Measurements from ENCODE around the gene RAB3B. TPM values are rescaled to one million over a fixed set of nuclear protein-coding genes. Genes with fewer than 3 reads are reported as not detected.

The RAB3B gene
- total and polyA plus RNA-seq, 11 donors: 0.02 to 0.14 (median 0.11) TPM; not detected in 8

- intact Hi-C loops (cut with DNase I): no loop called here
- Histone ChIP-seq H3K4me3 (no peak overlapping the region), H3K36me3 (no peaks in the 10 kb centered on the region), H3K27ac (no peak overlapping the region), H3K27me3 (peaks cover 0 to 35% (median 3%) of the 10 kb centered on the region in 9 donors), H3K4me1 (no peaks in the 10 kb centered on the region), H3K9me3 (no peaks in the 10 kb centered on the region)
- DNase-seq: no peak
- TF ChIP-seq POLR2A (IDR thresholded peaks at IDR 0.05) (no peak), CTCF (IDR thresholded peaks at IDR 0.05) (no peak)
- WGBS, 4 donors: 73 to 80% (median 79%) methylated on average over 3 of the region's 3 CpGs
- no peak for ATAC-seq
Observed at GRCh38 chr1:51915951-51916350, 74.5 kb downstream of the RAB3B start.

- ATAC-seq: no peak
- H3K9me3 ChIP-seq: no peaks in the 10 kb centered on the region
- intact Hi-C loops (cut with DNase I): loop anchor here in 1 of 10 donors (5.0 kb wide), 1 partner anchor 79 kb away; the partner anchor contains the start of gene RAB3B
- H3K36me3 ChIP-seq: no peaks in the 10 kb centered on the region
- no peak for DNase-seq
- 59 to 65% (median 63%) methylated on average over 7 of the region's 7 CpGs for WGBS, 4 donors
- TF ChIP-seq POLR2A (IDR thresholded peaks at IDR 0.05) (no peak), CTCF (IDR thresholded peaks at IDR 0.05) (no peak)
- H3K4me1 ChIP-seq: no peaks in the 10 kb centered on the region
- peaks cover 0 to 43% (median 11%) of the 10 kb centered on the region in 9 donors for H3K27me3 ChIP-seq
- H3K27ac ChIP-seq: no peak overlapping the region
- H3K4me3 ChIP-seq: no peak overlapping the region
Observed at GRCh38 chr1:51912881-51913280, 77.6 kb downstream of the RAB3B start.

GRCh38 chr1:51910221-51911000 lies 80.1 kb downstream of the RAB3B start:
- ATAC-seq (no peak), DNase-seq (no peak)
- 64 to 73% (median 70%) methylated on average over 4 of the region's 4 CpGs for WGBS, 4 donors
- peaks cover 0 to 34% (median 7%) of the 10 kb centered on the region in 9 donors for H3K27me3 ChIP-seq
- no peaks in the 10 kb centered on the region for H3K4me1 ChIP-seq
- H3K27ac ChIP-seq: no peak overlapping the region
- H3K9me3 ChIP-seq: no peaks in the 10 kb centered on the region
- H3K4me3 ChIP-seq: no peak overlapping the region
- H3K36me3 ChIP-seq: no peaks in the 10 kb centered on the region
- TF ChIP-seq POLR2A (IDR thresholded peaks at IDR 0.05) (no peak), CTCF (IDR thresholded peaks at IDR 0.05) (no peak)
- intact Hi-C loops (cut with DNase I): loop anchor here in 1 of 10 donors (5.0 kb wide), 1 partner anchor 82 kb away; the partner anchor contains the start of gene RAB3B

GRCh38 chr1:51908499-51908898 lies 82.0 kb downstream of the RAB3B start:
- Histone ChIP-seq H3K27ac (no peak overlapping the region), H3K4me1 (no peaks in the 10 kb centered on the region), H3K27me3 (peaks cover 0 to 35% (median 7%) of the 10 kb centered on the region in 9 donors), H3K9me3 (no peaks in the 10 kb centered on the region), H3K4me3 (no peak overlapping the region), H3K36me3 (no peaks in the 10 kb centered on the region)
- intact Hi-C loops (cut with DNase I): no loop called here
- DNase-seq (no peak), ATAC-seq (no peak)
- 53 to 62% (median 56%) methylated on average over 2 of the region's 2 CpGs for WGBS, 4 donors
- no peak for TF ChIP-seq CTCF (IDR thresholded peaks at IDR 0.05)
- no peak for TF ChIP-seq POLR2A (IDR thresholded peaks at IDR 0.05)

Measured in heart left ventricle (tissue), 16 donors.